ENCODE measurements around the gene UFM1. TPM values are rescaled to one million over a fixed set of nuclear protein-coding genes. Genes with fewer than 3 reads are reported as not detected.
"Not testable (repeated sequence)": the region's sequence is repeated elsewhere in the genome, so short reads cannot be mapped to it uniquely, and the experiment has no call there.

Gene UFM1
- total and polyA plus RNA-seq, 8 donors = 12.7 to 147 (median 38.8) TPM

- H3K27ac ChIP-seq = no peak overlapping the region
- peaks cover 10 to 69% (median 48%) of the 10 kb centered on the region in 4 donors for H3K36me3 ChIP-seq
- H3K4me1 ChIP-seq = peaks cover 18 to 45% (median 26%) of the 10 kb centered on the region in 4 donors
- H3K9me3 ChIP-seq = no peaks in the 10 kb centered on the region
- TF ChIP-seq, protein P1, sequence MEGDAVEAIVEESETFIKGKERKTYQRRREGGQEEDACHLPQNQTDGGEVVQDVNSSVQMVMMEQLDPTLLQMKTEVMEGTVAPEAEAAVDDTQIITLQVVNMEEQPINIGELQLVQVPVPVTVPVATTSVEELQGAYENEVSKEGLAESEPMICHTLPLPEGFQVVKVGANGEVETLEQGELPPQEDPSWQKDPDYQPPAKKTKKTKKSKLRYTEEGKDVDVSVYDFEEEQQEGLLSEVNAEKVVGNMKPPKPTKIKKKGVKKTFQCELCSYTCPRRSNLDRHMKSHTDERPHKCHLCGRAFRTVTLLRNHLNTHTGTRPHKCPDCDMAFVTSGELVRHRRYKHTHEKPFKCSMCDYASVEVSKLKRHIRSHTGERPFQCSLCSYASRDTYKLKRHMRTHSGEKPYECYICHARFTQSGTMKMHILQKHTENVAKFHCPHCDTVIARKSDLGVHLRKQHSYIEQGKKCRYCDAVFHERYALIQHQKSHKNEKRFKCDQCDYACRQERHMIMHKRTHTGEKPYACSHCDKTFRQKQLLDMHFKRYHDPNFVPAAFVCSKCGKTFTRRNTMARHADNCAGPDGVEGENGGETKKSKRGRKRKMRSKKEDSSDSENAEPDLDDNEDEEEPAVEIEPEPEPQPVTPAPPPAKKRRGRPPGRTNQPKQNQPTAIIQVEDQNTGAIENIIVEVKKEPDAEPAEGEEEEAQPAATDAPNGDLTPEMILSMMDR (IDR thresholded peaks at IDR 0.05) = no peak
- no peak for TF ChIP-seq POLR2AphosphoS5 (IDR thresholded peaks at IDR 0.05)
- 53 to 76% (median 57%) methylated on average over 2 to 3 of the region's 3 CpGs for WGBS, 5 donors
- intact Hi-C loops (cut with DNase I; ENCODE audit: low total_unique reads) = no loop called here
- DNase-seq = no peak
- no peaks in the 10 kb centered on the region for H3K27me3 ChIP-seq
- H3K4me3 ChIP-seq = no peak overlapping the region
Measured at GRCh38 chr13:38355595-38356119, 6.0 kb downstream of the UFM1 start.

GRCh38 chr13:38358684-38359083, 9.0 kb downstream of the UFM1 start:
- Histone ChIP-seq H3K9me3 (no peaks in the 10 kb centered on the region), H3K4me1 (peaks cover 0 to 17% (median 0%) of the 10 kb centered on the region in 4 donors), H3K36me3 (peaks cover 15 to 87% (median 77%) of the 10 kb centered on the region in 4 donors), H3K27ac (no peak overlapping the region), H3K27me3 (no peaks in the 10 kb centered on the region), H3K4me3 (no peak overlapping the region)
- DNase-seq = no peak
- intact Hi-C loops (cut with DNase I; ENCODE audit: low total_unique reads) = no loop called here
- TF ChIP-seq EP300 (IDR thresholded peaks at IDR 0.05) (no peak), POLR2AphosphoS5 (IDR thresholded peaks at IDR 0.05) (no peak), POLR2A (IDR thresholded peaks at IDR 0.05) (no peak)
- TF ChIP-seq, protein P1 (IDR thresholded peaks at IDR 0.05) = no peak
- WGBS, 5 donors = 74 to 79% (median 77%) methylated on average over 4 of the region's 4 CpGs

DNA sequence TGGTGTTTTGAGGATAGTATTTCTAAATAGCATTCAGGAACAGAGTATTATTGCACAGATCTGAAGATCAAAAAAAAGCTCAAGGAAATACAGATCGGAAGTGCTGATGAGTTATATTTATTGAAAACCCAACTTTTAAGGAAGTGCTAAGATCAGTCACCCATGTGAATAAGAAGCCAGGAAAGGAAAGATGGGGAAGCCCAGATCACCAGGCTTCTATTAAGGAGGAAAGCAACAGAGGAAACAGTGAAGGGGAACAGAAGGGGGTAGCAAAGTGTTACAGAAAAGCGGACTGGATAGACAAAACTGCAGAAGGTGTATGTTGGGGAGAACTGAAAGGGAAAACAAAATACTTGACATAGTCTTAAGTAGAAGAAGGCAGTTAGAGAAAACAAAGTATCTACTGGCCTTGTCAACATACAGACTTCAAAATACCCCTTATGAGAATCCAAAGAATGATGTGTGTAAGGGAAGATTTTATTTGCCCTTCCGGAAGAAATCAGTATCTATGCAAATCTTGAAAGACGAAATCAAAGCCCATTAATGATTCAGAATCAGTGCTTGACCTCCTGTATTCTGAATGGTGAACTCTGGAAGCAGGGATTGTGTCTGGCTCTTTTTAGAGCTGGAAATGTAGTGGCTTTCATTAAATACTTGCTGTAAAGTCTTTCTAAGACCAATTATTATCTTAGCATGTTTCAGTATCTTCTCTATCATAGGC, 12.1 kb downstream of the UFM1 start:
- DNase-seq = no peak
- no peak overlapping the region for H3K4me3 ChIP-seq
- no peaks in the 10 kb centered on the region for H3K9me3 ChIP-seq
- H3K27me3 ChIP-seq = no peaks in the 10 kb centered on the region
- H3K4me1 ChIP-seq = peaks cover 0 to 12% (median 0%) of the 10 kb centered on the region in 4 donors
- WGBS, 5 donors = 80 to 92% (median 88%) methylated on average over 4 of the region's 4 CpGs
- TF ChIP-seq POLR2AphosphoS5 (IDR thresholded peaks at IDR 0.05) (no peak), POLR2A (IDR thresholded peaks at IDR 0.05) (no peak), EP300 (IDR thresholded peaks at IDR 0.05) (no peak)
- TF ChIP-seq, protein P1 (IDR thresholded peaks at IDR 0.05) = no peak
- H3K27ac ChIP-seq = no peak overlapping the region
- peaks cover 5 to 59% (median 53%) of the 10 kb centered on the region in 4 donors for H3K36me3 ChIP-seq
- intact Hi-C loops (cut with DNase I; ENCODE audit: low total_unique reads) = no loop called here

DNA sequence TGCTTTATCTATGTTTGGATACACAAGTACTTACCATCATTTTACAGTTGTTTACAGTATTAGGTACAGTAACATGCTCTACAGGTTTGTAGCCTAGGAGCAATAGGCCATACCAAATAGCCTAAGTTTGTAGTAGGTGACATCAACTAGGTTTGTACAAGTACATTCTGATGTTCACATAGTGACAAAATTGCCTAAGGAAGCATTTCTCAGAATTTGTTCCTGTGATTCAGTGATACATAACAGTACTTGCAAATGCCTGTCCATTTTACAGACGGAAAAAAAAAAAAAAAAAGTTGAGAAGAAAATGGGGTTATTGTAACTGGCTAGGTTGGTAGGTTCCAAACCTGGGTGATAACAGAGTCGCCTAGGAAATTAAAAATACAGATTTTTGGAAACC, 13.6 kb downstream of the UFM1 start:
- no peaks in the 10 kb centered on the region for H3K9me3 ChIP-seq
- H3K27ac ChIP-seq = no peak overlapping the region
- TF ChIP-seq EP300 (IDR thresholded peaks at IDR 0.05) (no peak), POLR2A (IDR thresholded peaks at IDR 0.05) (no peak), POLR2AphosphoS5 (IDR thresholded peaks at IDR 0.05) (no peak)
- TF ChIP-seq, protein P1 (IDR thresholded peaks at IDR 0.05) = no peak
- WGBS, 5 donors = 95 to 100% (median 98%) methylated on average over 2 of the region's 2 CpGs
- H3K27me3 ChIP-seq = no peaks in the 10 kb centered on the region
- H3K4me3 ChIP-seq = no peak overlapping the region
- peaks cover 0 to 12% (median 0%) of the 10 kb centered on the region in 4 donors for H3K4me1 ChIP-seq
- intact Hi-C loops (cut with DNase I; ENCODE audit: low total_unique reads) = no loop called here
- H3K36me3 ChIP-seq = peaks cover 5 to 48% (median 43%) of the 10 kb centered on the region in 4 donors
- DNase-seq = no peak

GRCh38 chr13:38363746-38364145, 14.1 kb downstream of the UFM1 start:
- H3K36me3 ChIP-seq = peaks cover 5 to 44% (median 41%) of the 10 kb centered on the region in 4 donors
- DNase-seq; intact Hi-C loops (cut with DNase I; ENCODE audit: low total_unique reads); H3K27me3 ChIP-seq; H3K4me3 ChIP-seq; H3K4me1 ChIP-seq; H3K27ac ChIP-seq; H3K9me3 ChIP-seq: not testable (repeated sequence)
- 89 to 94% (median 91%) methylated on average over 8 to 19 of the region's 19 CpGs for whole genome bisulfite sequencing, 5 donors
